ENCODE measurements around the gene HYCC2.
A peak's percentile ranks its signal among the peaks of the same experiment; 100 is the strongest.
"Not testable (repeated sequence)": the region's sequence is repeated elsewhere in the genome, so short reads cannot be mapped to it uniquely, and the experiment has no call there.

HYCC2 gene

GRCh38 chr2:201071479-201072200 lies at the start of gene HYCC2, which contains the start of gene NDUFB3:
HYCC2 (minus strand) TSS chr2:201071671; CDS start chr2:201024009, 47,662 bp downstream.
NDUFB3 (plus strand) TSS chr2:201072001; CDS start chr2:201078883, 6,882 bp downstream.
- peak; percentile 72 for DNase-seq

- DNase-seq = no peak
Observed at GRCh38 chr2:201118961-201119854, 47.7 kb upstream of the HYCC2 start.

GRCh38 chr2:201118121-201118960 lies 46.9 kb upstream of the HYCC2 start:
- peak; percentile 33 for DNase-seq

GRCh38 chr2:201117735-201118094 lies 46.2 kb upstream of the HYCC2 start:
- DNase-seq = not testable (repeated sequence)

GRCh38 chr2:201116959-201117734 lies 45.7 kb upstream of the HYCC2 start:
- no peak for DNase-seq

- DNase-seq = no peak
Observed at GRCh38 chr2:201116115-201116958, 44.9 kb upstream of the HYCC2 start, which contains the start of gene CFLAR. CFLAR (plus strand) TSS chr2:201116164; CDS start chr2:201129866, 13,702 bp downstream.

- DNase-seq = no peak
Observed at GRCh38 chr2:201114846-201115245, 43.4 kb upstream of the HYCC2 start.

GRCh38 chr2:201114350-201114749 lies 42.9 kb upstream of the HYCC2 start:
- no peak for DNase-seq

GRCh38 chr2:201111096-201111495 lies 39.6 kb upstream of the HYCC2 start:
- no peak for DNase-seq

GRCh38 chr2:201110615-201111014 lies 39.1 kb upstream of the HYCC2 start:
- no peak for DNase-seq

GRCh38 chr2:201109186-201109585 lies 37.7 kb upstream of the HYCC2 start:
- no peak for DNase-seq

GRCh38 chr2:201108341-201108740 lies 36.9 kb upstream of the HYCC2 start:
- no peak for DNase-seq

GRCh38 chr2:201107624-201108023 lies 36.2 kb upstream of the HYCC2 start:
- DNase-seq = no peak

- no peak for DNase-seq
Observed at GRCh38 chr2:201105759-201106158, 34.3 kb upstream of the HYCC2 start.

GRCh38 chr2:201100497-201100896 lies 29.0 kb upstream of the HYCC2 start:
- DNase-seq = no peak

- no peak for DNase-seq
Observed at GRCh38 chr2:201093573-201093972, 22.1 kb upstream of the HYCC2 start.

- DNase-seq = no peak
Observed at GRCh38 chr2:201090574-201090973, 19.1 kb upstream of the HYCC2 start.

GRCh38 chr2:201084863-201085262 lies 13.4 kb upstream of the HYCC2 start:
- no peak for DNase-seq

- no peak for DNase-seq
Observed at GRCh38 chr2:201074996-201075395, 3.5 kb upstream of the HYCC2 start.

- DNase-seq = no peak
Observed at GRCh38 chr2:201073071-201073470, 1.6 kb upstream of the HYCC2 start.

GRCh38 chr2:201072201-201072530 lies 695 bp upstream of the HYCC2 start:
- no peak for DNase-seq

Measured in NCI-H524 treated with DMSO at 0.1 percent for 48 hours (cell line).